Right lobe of liver (tissue), 6 donors: ENCODE measurements around the gene FOXF2. TPM values are rescaled to one million over a fixed set of nuclear protein-coding genes. Genes with fewer than 3 reads are reported as not detected.
A peak's percentile ranks its signal among the peaks of the same experiment; 100 is the strongest.

Experiments used
- ATAC-seq, 4 donors: fragments of 200-7000 bp; cut with Tn5 transposase; one replicate each; pipeline ENCODE4 v1.9.1; 2020; ENCODE audit warnings: mild to moderate bottlenecking in 4 of 4, moderate library complexity in 4 of 4
- DNase-seq, 3 donors: peaks; one replicate each; pipeline ENCODE4 v3.0.0-alpha.2; 2020
- H3K27ac ChIP-seq, 3 donors: fragments of 200-600 bp; one replicate each; pipeline ENCODE4 v1.8.0; 2022
- H3K27me3 ChIP-seq, 2 donors: fragments of 200-600 bp; one replicate each; pipeline ENCODE4 v1.8.0; 2022
- H3K36me3 ChIP-seq, 4 donors: fragments of 200-600 bp; sonication (generic) in 1 of 4; one replicate each; pipeline versions ENCODE4 v1.5.1 to v1.8.0; 2017 to 2022; ENCODE audit warnings: control low read depth in 1 of 4
- H3K4me1 ChIP-seq, 4 donors: fragments of 200-600 bp; sonication (generic) in 1 of 4; one replicate each; pipeline versions ENCODE4 v1.5.1 to v1.8.0; 2017 to 2022; ENCODE audit warnings: control low read depth in 1 of 4
- H3K4me3 ChIP-seq, 3 donors: fragments of 200-600 bp; one replicate each; pipeline ENCODE4 v1.8.0; 2022
- H3K9me3 ChIP-seq, 4 donors: fragments of 200-600 bp; sonication (generic) in 1 of 4; one replicate each; pipeline versions ENCODE4 v1.5.1 to v1.8.0; 2017 to 2022; ENCODE audit warnings: control low read depth in 1 of 4
- CTCF ChIP-seq, 4 donors: fragments of 200-600 bp in 3 of 4; fragments of 450-650 bp in 1 of 4; IDR thresholded peaks; one replicate each; pipeline versions ENCODE4 v1.5.1 to v1.8.0; 2016 to 2022; ENCODE audit warnings: antibody characterized with exemption in 4 of 4, mild to moderate bottlenecking in 2 of 4
- POLR2A ChIP-seq: fragments of 450-650 bp; IDR thresholded peaks from one replicate; pipeline ENCODE4 v1.6.1; 2017; ENCODE audit warnings: antibody characterized with exemption, mild to moderate bottlenecking
- WGBS: methylation state at CpG from one replicate; pipeline ENCODE4 v1.1.6; 2018; ENCODE audit warnings: low coverage, low lambda C conversion rate; ENCODE audit not compliant: insufficient coverage; ENCODE audit errors: missing lambda C conversion rate; 5-methylcytosine and 5-hydroxymethylcytosine counted together
- intact Hi-C, 2 donors: fragments of 100-400 bp; cut with DNase I; formaldehyde crosslinking; loops; one replicate each; pipeline versions ENCODE4 v1.11.2 to v1.14.1; 2022
- total RNA-seq, 6 experiments: library from RNA; depleted of rRNA in 2 of 6; stranded (reverse); fragments of >200 nt in 2 of 6; fragmentation: NEBNext Ultra II Directional in 3 of 6; extraction: Animal tissue kit (Norgen Biotek cat#: 25700) in 3 of 6; gene quantifications; one replicate each; pipeline versions ENCODE4 v1.1.0 to v1.2.4, GENCODE V29; 2016 to 2023
- donor health status: DM: no; HTN: yes; CAD: no.
- donor health status: DM: no; HTN: no; CAD: no.
- donor health status: DM: no; HTN: no; CAD: no.
- donor health status: DM: no; HTN: yes; CAD: no.
- donor health status: DM: no; HTN: yes; CAD: no.

Gene FOXF2
- total RNA-seq, 6 experiments from 2014 or later = 0.11 to 0.19 TPM; not detected in 4

GRCh38 chr6:1435806-1436205 lies 46.4 kb downstream of the FOXF2 start:
- Histone ChIP-seq H3K27me3 (no peaks in the 10 kb centered on the region), H3K27ac (no peak overlapping the region), H3K4me3 (no peak overlapping the region), H3K36me3 (no peaks in the 10 kb centered on the region), H3K9me3 (no peaks in the 10 kb centered on the region), H3K4me1 (no peaks in the 10 kb centered on the region)
- ATAC-seq (no peak), DNase-seq (no peak)
- TF ChIP-seq CTCF (IDR thresholded peaks at IDR 0.05) = no peak
- no peak for TF ChIP-seq POLR2A
- 24% methylated on average over 6 of the region's 6 CpGs for WGBS
- intact Hi-C loops = no loop called here

GRCh38 chr6:1436334-1437306 lies 47.2 kb downstream of the FOXF2 start:
- no peak overlapping the region for H3K4me3 ChIP-seq
- DNase-seq = peak in 1 of 3 donors; percentile 7
- H3K27ac ChIP-seq = no peak overlapping the region
- no peaks in the 10 kb centered on the region for H3K4me1 ChIP-seq
- 23% methylated on average over 13 of the region's 18 CpGs for WGBS
- intact Hi-C loops = no loop called here
- H3K9me3 ChIP-seq = no peaks in the 10 kb centered on the region
- H3K36me3 ChIP-seq = no peaks in the 10 kb centered on the region
- ATAC-seq = peak; percentile 89 to 99 (median 97)
- TF ChIP-seq CTCF (IDR thresholded peaks at IDR 0.05) (peak; percentile 74 to 82 (median 78)), POLR2A (no peak)
- H3K27me3 ChIP-seq = no peaks in the 10 kb centered on the region

- ATAC-seq (no peak), DNase-seq (no peak)
- Histone ChIP-seq H3K4me1 (no peaks in the 10 kb centered on the region), H3K27ac (no peak overlapping the region), H3K9me3 (no peaks in the 10 kb centered on the region), H3K36me3 (no peaks in the 10 kb centered on the region), H3K27me3 (no peaks in the 10 kb centered on the region), H3K4me3 (no peak overlapping the region)
- intact Hi-C loops = no loop called here
- WGBS = 36% methylated on average over 9 of the region's 21 CpGs
- TF ChIP-seq CTCF (IDR thresholded peaks at IDR 0.05) = no peak
- TF ChIP-seq POLR2A = no peak
These were observed 48.4 kb downstream of the FOXF2 start for GRCh38 chr6:1437553-1438406.

- Histone ChIP-seq H3K4me1 (no peaks in the 10 kb centered on the region), H3K4me3 (no peak overlapping the region), H3K27ac (no peak overlapping the region), H3K36me3 (no peaks in the 10 kb centered on the region), H3K27me3 (no peaks in the 10 kb centered on the region), H3K9me3 (no peaks in the 10 kb centered on the region)
- intact Hi-C loops = no loop called here
- no peak for DNase-seq
- 42% methylated on average over 12 of the region's 12 CpGs for WGBS
- no peak for ATAC-seq
- no peak for TF ChIP-seq CTCF (IDR thresholded peaks at IDR 0.05)
- no peak for TF ChIP-seq POLR2A
These were observed 49.1 kb downstream of the FOXF2 start for GRCh38 chr6:1438471-1438881.
